MM.1S (cell line): Measurements from ENCODE around the gene FANCC.

ENCODE experiments used
- DNase-seq: peaks from one replicate; pipeline ENCODE4 v3.0.0-alpha.2; 2015
- H2AFZ ChIP-seq: fragments of 300-600 bp; sonication (generic); 2 replicates; pipeline ENCODE4 v1.6.0; 2016; ENCODE audit warnings: antibody characterized with exemption, low read length
- H3F3A ChIP-seq: fragments of 300-600 bp; sonication (generic); 2 replicates; pipeline ENCODE4 v1.6.1; 2016; ENCODE audit warnings: mild to moderate bottlenecking, antibody characterized with exemption, low read length, moderate library complexity, mixed read lengths; ENCODE audit not compliant: insufficient read depth
- H3K27ac ChIP-seq: fragments of 300-600 bp; sonication (generic); 2 replicates; pipeline ENCODE4 v1.5.1; 2016; ENCODE audit warnings: mild to moderate bottlenecking, low read length
- H3K27me3 ChIP-seq: fragments of 300-600 bp; sonication (generic); replicated peaks from 2 replicates; pipeline ENCODE4 v1.6.0; 2016; ENCODE audit warnings: low read length; ENCODE audit not compliant: insufficient read depth
- H3K36me3 ChIP-seq: fragments of 300-600 bp; sonication (generic); replicated peaks from 2 replicates; pipeline ENCODE4 v1.6.1; 2016; ENCODE audit warnings: mild to moderate bottlenecking, low read length, mixed read lengths; ENCODE audit not compliant: insufficient read depth
- H3K4me1 ChIP-seq: fragments of 300-600 bp; sonication (generic); 2 replicates; pipeline ENCODE4 v1.6.1; 2016; ENCODE audit warnings: low read length, mixed read lengths
- H3K4me2 ChIP-seq: fragments of 300-600 bp; sonication (generic); 2 replicates; pipeline ENCODE4 v1.6.0; 2016; ENCODE audit warnings: low read depth, low read length
- H3K4me3 ChIP-seq: fragments of 300-600 bp; sonication (generic); 2 replicates; pipeline ENCODE4 v1.5.1; 2016; ENCODE audit warnings: low read length, mixed read lengths
- H3K79me2 ChIP-seq: fragments of 300-600 bp; sonication (generic); 2 replicates; pipeline ENCODE4 v1.6.1; 2016; ENCODE audit warnings: mixed run types, low read length, mixed read lengths
- H3K9ac ChIP-seq: fragments of 300-600 bp; sonication (generic); 2 replicates; pipeline ENCODE4 v1.6.1; 2016; ENCODE audit warnings: low read length, mixed read lengths
- H3K9me2 ChIP-seq: fragments of 300-600 bp; sonication (generic); replicated peaks from 2 replicates; pipeline ENCODE4 v1.6.1; 2016; ENCODE audit warnings: mild to moderate bottlenecking, low read length, mixed read lengths; ENCODE audit not compliant: insufficient read depth
- H3K9me3 ChIP-seq: fragments of 300-600 bp; sonication (generic); replicated peaks from 2 replicates; pipeline ENCODE4 v1.6.1; 2016; ENCODE audit warnings: mild to moderate bottlenecking, low read length, mixed read lengths; ENCODE audit not compliant: insufficient read depth
- H4K20me1 ChIP-seq: fragments of 300-600 bp; sonication (generic); 2 replicates; pipeline ENCODE4 v1.6.1; 2016; ENCODE audit warnings: mild to moderate bottlenecking, low read length, moderate library complexity, mixed read lengths; ENCODE audit not compliant: insufficient read depth
- EZH2 ChIP-seq: fragments of 300-600 bp; sonication (generic); optimal IDR thresholded peaks from 2 replicates; pipeline ENCODE3; 2017; ENCODE audit warnings: low read depth, mild to moderate bottlenecking, antibody characterized with exemption, low read length, mixed read lengths
- EZH2phosphoT487 ChIP-seq: fragments of 300-600 bp; sonication (generic); IDR thresholded peaks from 2 replicates; pipeline ENCODE4 v1.6.1; 2018; ENCODE audit warnings: antibody characterized with exemption, low read length
- TF ChIP-seq, protein P1 (sequence below): fragments of 300-600 bp; sonication (generic); IDR thresholded peaks from 2 replicates; pipeline ENCODE4 v1.5.1; 2016; ENCODE audit warnings: antibody characterized with exemption, low read length, mixed read lengths

The FANCC gene

DNA sequence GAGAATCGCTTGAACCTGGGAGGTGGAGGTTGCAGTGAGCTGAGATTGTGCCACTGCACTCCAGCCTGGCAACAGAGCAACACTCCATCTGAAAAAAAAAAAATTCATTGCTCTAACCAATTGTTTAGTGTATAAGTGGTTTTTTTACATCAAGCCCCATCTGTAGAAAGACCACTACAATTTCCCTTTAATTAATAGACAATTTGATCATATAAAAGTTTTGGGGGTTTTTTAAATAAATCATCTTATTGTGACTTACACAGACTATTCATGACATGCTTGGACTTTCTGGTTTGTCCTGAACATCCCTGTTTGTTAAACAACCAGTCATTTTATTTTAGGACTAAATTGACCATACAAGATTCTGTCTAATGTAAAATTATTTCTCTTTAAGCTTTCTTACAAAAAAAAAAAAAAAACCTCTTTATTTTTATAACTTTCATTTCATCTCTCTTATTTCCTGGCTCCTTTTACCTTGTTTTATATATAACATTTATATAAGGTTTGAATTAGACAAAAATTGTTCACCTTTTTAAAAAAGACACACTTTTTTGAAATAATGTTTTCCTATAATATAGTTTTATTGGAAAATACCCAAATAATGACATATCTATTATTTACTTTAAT, 9.8 kb upstream of the FANCC start:
- no peaks in the 10 kb centered on the region for H3K4me1 ChIP-seq
- no peak overlapping the region for H3K4me3 ChIP-seq
- no peaks in the 10 kb centered on the region for H3F3A ChIP-seq
- H3K9ac ChIP-seq: no peak overlapping the region
- no peaks in the 10 kb centered on the region for H3K9me2 ChIP-seq
- DNase-seq: no peak
- H3K79me2 ChIP-seq: no peaks in the 10 kb centered on the region
- no peaks in the 10 kb centered on the region for H3K27me3 ChIP-seq
- H4K20me1 ChIP-seq: no peaks in the 10 kb centered on the region
- H3K4me2 ChIP-seq: no peak overlapping the region
- H3K36me3 ChIP-seq: no peaks in the 10 kb centered on the region
- no peak overlapping the region for H3K27ac ChIP-seq
- H3K9me3 ChIP-seq: no peaks in the 10 kb centered on the region
- H2AFZ ChIP-seq: no peak overlapping the region
- TF ChIP-seq EZH2phosphoT487 (no peak), EZH2 (no peak)
- TF ChIP-seq, protein P1, sequence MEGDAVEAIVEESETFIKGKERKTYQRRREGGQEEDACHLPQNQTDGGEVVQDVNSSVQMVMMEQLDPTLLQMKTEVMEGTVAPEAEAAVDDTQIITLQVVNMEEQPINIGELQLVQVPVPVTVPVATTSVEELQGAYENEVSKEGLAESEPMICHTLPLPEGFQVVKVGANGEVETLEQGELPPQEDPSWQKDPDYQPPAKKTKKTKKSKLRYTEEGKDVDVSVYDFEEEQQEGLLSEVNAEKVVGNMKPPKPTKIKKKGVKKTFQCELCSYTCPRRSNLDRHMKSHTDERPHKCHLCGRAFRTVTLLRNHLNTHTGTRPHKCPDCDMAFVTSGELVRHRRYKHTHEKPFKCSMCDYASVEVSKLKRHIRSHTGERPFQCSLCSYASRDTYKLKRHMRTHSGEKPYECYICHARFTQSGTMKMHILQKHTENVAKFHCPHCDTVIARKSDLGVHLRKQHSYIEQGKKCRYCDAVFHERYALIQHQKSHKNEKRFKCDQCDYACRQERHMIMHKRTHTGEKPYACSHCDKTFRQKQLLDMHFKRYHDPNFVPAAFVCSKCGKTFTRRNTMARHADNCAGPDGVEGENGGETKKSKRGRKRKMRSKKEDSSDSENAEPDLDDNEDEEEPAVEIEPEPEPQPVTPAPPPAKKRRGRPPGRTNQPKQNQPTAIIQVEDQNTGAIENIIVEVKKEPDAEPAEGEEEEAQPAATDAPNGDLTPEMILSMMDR: no peak

DNA sequence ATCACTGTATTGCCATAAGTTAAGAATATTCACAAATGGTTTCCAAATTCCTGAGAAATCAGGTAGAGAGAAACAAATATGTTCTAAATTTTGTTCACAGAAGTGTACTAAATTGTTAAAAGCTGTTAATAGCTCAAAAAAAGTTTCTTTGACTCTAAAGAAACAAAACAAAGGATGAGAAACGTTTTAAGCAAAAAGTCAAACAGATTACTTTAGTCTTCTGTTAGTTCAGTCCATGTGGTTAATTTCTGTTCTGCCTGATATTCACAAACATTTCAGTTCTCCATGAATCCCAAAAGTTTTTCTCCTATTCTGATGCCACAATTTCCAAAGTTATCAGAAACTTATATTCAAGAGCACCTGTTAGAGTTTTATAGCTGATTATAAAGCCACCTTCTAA, 7.7 kb upstream of the FANCC start:
- H3K9me3 ChIP-seq: no peaks in the 10 kb centered on the region
- TF ChIP-seq EZH2: no peak
- TF ChIP-seq EZH2phosphoT487: no peak
- TF ChIP-seq, protein P1: no peak
- no peaks in the 10 kb centered on the region for H4K20me1 ChIP-seq
- no peak overlapping the region for H3K4me2 ChIP-seq
- H3K36me3 ChIP-seq: no peaks in the 10 kb centered on the region
- H3K4me1 ChIP-seq: no peaks in the 10 kb centered on the region
- H3K27me3 ChIP-seq: no peaks in the 10 kb centered on the region
- no peak overlapping the region for H3K4me3 ChIP-seq
- DNase-seq: no peak
- no peak overlapping the region for H2AFZ ChIP-seq
- no peaks in the 10 kb centered on the region for H3K9me2 ChIP-seq
- no peak overlapping the region for H3K9ac ChIP-seq
- no peaks in the 10 kb centered on the region for H3F3A ChIP-seq
- no peak overlapping the region for H3K27ac ChIP-seq
- H3K79me2 ChIP-seq: no peaks in the 10 kb centered on the region

DNA sequence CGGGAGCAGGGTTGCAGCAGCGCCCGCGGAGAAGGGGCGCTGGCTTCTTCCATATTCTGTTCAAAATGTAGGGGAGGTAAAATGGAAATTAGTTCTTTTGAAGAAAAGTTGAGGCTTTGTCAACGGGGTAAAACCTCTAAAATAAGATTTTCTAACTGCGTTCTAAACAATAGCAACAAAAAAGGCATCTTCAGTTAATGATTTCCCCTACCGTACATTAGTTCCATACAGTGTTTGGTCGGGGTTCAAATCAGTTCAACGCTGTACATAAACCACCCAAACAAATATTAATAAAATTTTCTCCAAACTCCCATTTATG, 343 bp upstream of the FANCC start:
- H3K79me2 ChIP-seq: peaks cover 26% of the 10 kb centered on the region
- peak overlapping the region; percentile 100 for H3K9ac ChIP-seq
- peak overlapping the region; percentile 100 for H2AFZ ChIP-seq
- no peaks in the 10 kb centered on the region for H3K9me2 ChIP-seq
- H3K4me3 ChIP-seq: peak overlapping the region; percentile 99
- H3K27me3 ChIP-seq: no peaks in the 10 kb centered on the region
- H3K4me1 ChIP-seq: 0 out of 2 replicates have a peak, but pooled peaks cover 9% of the 10 kb centered on the region
- peak overlapping the region; percentile 91; the same call in 1 of the 2 replicates for H3K27ac ChIP-seq
- H3K9me3 ChIP-seq: no peaks in the 10 kb centered on the region
- no peaks in the 10 kb centered on the region for H3K36me3 ChIP-seq
- peak overlapping the region; percentile 64 for H3K4me2 ChIP-seq
- H4K20me1 ChIP-seq: no peaks in the 10 kb centered on the region
- no peak for DNase-seq
- H3F3A ChIP-seq: peaks cover 4% of the 10 kb centered on the region
- TF ChIP-seq EZH2phosphoT487 (no peak), EZH2 (no peak)
- TF ChIP-seq, protein P1: no peak
